Measurements from ENCODE around the gene KCNJ5. TPM values are rescaled to one million over a fixed set of nuclear protein-coding genes. Genes with fewer than 3 reads are reported as not detected.

Gene KCNJ5
- total and polyA plus RNA-seq, 2 of the 4 experiments (the other 2 are of a cell fraction) = 0.07 to 0.18 TPM

GRCh38 chr11:128908391-128909246, 17.5 kb downstream of the KCNJ5 start:
- 0 out of 3 replicates have a peak overlapping the region, but pooled peaks have one; percentile 30 for H2BK15ac ChIP-seq (ENCODE audit: low read depth, low read length)
- H3K4me3 ChIP-seq (ENCODE audit: insufficient read depth, low read depth, low read length) = no peak overlapping the region
- H3K4me1 ChIP-seq (ENCODE audit: control insufficient read depth, insufficient read depth, low read length) = peaks cover 27% of the 10 kb centered on the region
- in situ Hi-C loops (cut with MboI; ENCODE audit: low sequenced_read_pairs) (no loop called here), dilution Hi-C loops (cut with HindIII; ENCODE audit: low sequenced_read_pairs, unreplicated experiment) (no loop called here), intact Hi-C loops (cut with micrococcal nuclease) (no loop called here)
- ChIA-PET POLR2A (ENCODE audit: unreplicated experiment) (no interaction called here), CTCF (interaction anchor here (1.5 kb wide), 1 partner anchor 48 kb away, joined by 3 read pairs; no protein-coding TSS in a partner anchor)
- H3K27ac ChIP-seq (ENCODE audit: insufficient read depth, low read length) = peak overlapping the region; percentile 41; the same call in 1 of the 2 replicates
- H3K56ac ChIP-seq (ENCODE audit: extremely low read depth, insufficient read depth, low read length) = 0 out of 2 replicates have a peak overlapping the region, but pooled peaks have one; percentile 21
- H3K9me3 ChIP-seq (ENCODE audit: control insufficient read depth, insufficient read depth, low read length) = peaks cover 3% of the 10 kb centered on the region; the same call in 1 of the 2 replicates
- peak overlapping the region; percentile 54 for H3K4me2 ChIP-seq (ENCODE audit: low read depth, low read length)
- H3K27me3 ChIP-seq (ENCODE audit: control insufficient read depth, insufficient read depth, low read length) = peaks cover 9% of the 10 kb centered on the region
- H3K23ac ChIP-seq (ENCODE audit: low read depth, low read length) = no peak overlapping the region
- H3K79me1 ChIP-seq (ENCODE audit: low read depth in 1 of 2, low read length in 2 of 2) = no peaks in the 10 kb centered on the region
- peak; percentile 82 for DNase-seq
- peak overlapping the region; percentile 14 for H2AK5ac ChIP-seq (ENCODE audit: low read depth, low read length)
- peak overlapping the region; percentile 48 for H3K18ac ChIP-seq (ENCODE audit: low read depth, low read length)
- TF ChIP-seq USF2 (IDR thresholded peaks at IDR 0.05; ENCODE audit: low read depth, low read length) = peak; percentile 59; the same call in 1 of the 2 replicates
- no peak for TF ChIP-seq RFX5 (IDR thresholded peaks at IDR 0.05; ENCODE audit: low read depth, low read length)
- TF ChIP-seq SMC3 (IDR thresholded peaks at IDR 0.05; ENCODE audit: low read depth, low read length) = no peak
- no peak for TF ChIP-seq MXI1 (IDR thresholded peaks at IDR 0.05; ENCODE audit: borderline replicate concordance, low read depth, low read length)
- TF ChIP-seq MAZ (IDR thresholded peaks at IDR 0.05; ENCODE audit: borderline replicate concordance, low read depth, low read length) = no peak
- no peak for TF ChIP-seq POLR2A (IDR thresholded peaks at IDR 0.05; ENCODE audit: low read depth, low read length)
- TF ChIP-seq CHD1 (IDR thresholded peaks at IDR 0.05; ENCODE audit: low read depth, low read length) = no peak
- TF ChIP-seq RCOR1 (IDR thresholded peaks at IDR 0.05; ENCODE audit: insufficient replicate concordance, low read length) = no peak
- TF ChIP-seq ELK1 (IDR thresholded peaks at IDR 0.05; ENCODE audit: borderline replicate concordance, low read depth, low read length) = no peak
- peak; percentile 90 for TF ChIP-seq CEBPB (IDR thresholded peaks at IDR 0.05; ENCODE audit: low read depth, low read length)
- peak overlapping the region; percentile 41 for H3K4ac ChIP-seq (ENCODE audit: low read depth, low read length)
- no peak overlapping the region for H3K9ac ChIP-seq (ENCODE audit: low read depth, low read length)
- H4K91ac ChIP-seq (ENCODE audit: insufficient read depth, low read depth, low read length) = peak overlapping the region; percentile 53
- peak overlapping the region; percentile 44 for H2AK9ac ChIP-seq (replicated peaks; ENCODE audit: low read depth, low read length, poor library complexity)
- no TSS peak for BruUV-seq (replicated peaks)
- peak overlapping the region; percentile 27; the same call in 1 of the 2 replicates for H4K5ac ChIP-seq (ENCODE audit: low read depth, low read length)
- H2AFZ ChIP-seq (replicated peaks; ENCODE audit: low read length, poor library complexity) = peak overlapping the region; percentile 0
- H4K20me1 ChIP-seq (ENCODE audit: insufficient read depth, low read length) = no peaks in the 10 kb centered on the region
- ATAC-seq (ENCODE audit: low read depth) = peak; percentile 43
- no peaks in the 10 kb centered on the region for H3K36me3 ChIP-seq (ENCODE audit: control insufficient read depth, insufficient read depth, low read length)
- H3K9me1 ChIP-seq (ENCODE audit: insufficient read depth, low read length) = peaks cover 7% of the 10 kb centered on the region; the same call in 1 of the 2 replicates
- H3K14ac ChIP-seq (replicated peaks; ENCODE audit: low read depth, low read length) = no peak overlapping the region
- peak overlapping the region; percentile 48 for H2BK5ac ChIP-seq (ENCODE audit: low read depth, low read length, poor library complexity, severe bottlenecking)
- peak overlapping the region; percentile 30 for H2BK20ac ChIP-seq (ENCODE audit: low read depth, low read length)
- 0% methylated on average over 1 of the region's 12 CpGs; no CpG with 5 or more reads in 1 of the 2 experiments for WGBS, 2 experiments (ENCODE audit: extremely low coverage in 2 of 2, insufficient read length in 1 of 2)
- peak overlapping the region; percentile 33 for H2BK120ac ChIP-seq (ENCODE audit: low read depth, low read length)
- peak overlapping the region in 1 of 2 experiments; percentile 31; a peak in 1 of 4 replicates for H4K8ac ChIP-seq (ENCODE audit: low read depth in 2 of 2, low read length in 2 of 2)
